ENCODE measurements around the gene UBE2K.
"Not testable (repeated sequence)": the region's sequence is repeated elsewhere in the genome, so short reads cannot be mapped to it uniquely, and the experiment has no call there.

The UBE2K gene

GRCh38 chr4:39802005-39802404, 104.1 kb downstream of the UBE2K start:
- no peak for DNase-seq (ENCODE audit: low read depth)

DNA sequence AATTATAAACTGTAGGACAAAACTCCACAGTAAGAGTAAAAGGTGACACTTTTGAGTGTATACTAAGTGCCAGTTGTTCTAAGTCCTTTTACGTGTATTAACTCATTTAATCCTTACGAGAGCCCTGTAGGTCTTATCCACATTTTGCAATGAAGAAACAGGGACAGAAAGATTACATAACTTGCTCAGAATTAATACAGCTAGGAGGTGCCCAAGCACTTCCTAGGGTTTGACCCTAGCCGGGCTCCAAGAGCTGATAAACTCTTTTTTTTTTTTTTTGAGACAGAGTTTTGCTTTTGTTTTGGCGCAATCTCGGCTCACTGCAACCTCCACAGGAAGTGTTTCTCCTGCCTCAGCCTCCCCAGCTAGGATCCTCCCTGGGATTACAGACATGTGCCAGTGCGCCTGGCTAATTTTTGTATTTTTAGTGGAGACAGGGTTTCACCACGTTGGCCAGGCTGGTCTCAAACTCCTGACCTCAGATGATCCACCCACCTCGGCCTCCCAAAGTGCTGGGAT, 110.4 kb downstream of the UBE2K start:
- no peak for DNase-seq (ENCODE audit: low read depth)

DNA sequence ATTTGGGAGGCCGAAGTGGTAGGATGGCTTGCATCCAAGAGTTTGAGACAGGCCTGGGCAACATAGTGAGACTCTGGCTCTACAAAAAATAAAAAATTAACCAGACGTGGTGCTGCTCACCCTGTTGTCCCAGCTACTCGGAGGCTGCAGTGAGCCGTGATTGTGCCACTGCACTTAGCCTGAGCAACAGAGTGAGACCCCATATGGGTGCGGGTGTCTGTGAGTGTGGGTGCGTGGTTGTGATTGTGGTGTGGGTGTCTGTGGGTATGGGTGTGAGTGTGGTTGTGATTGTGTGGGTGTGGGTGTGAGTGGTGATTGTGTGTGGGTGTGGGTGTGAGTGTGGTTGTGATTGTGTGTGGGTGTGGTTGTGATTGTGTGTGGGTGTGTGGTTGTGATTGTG, 114.6 kb downstream of the UBE2K start:
- DNase-seq (ENCODE audit: low read depth) = no peak

- not testable (repeated sequence) for DNase-seq (ENCODE audit: low read depth)
Observed at GRCh38 chr4:39813033-39813432, 115.1 kb downstream of the UBE2K start.

DNA sequence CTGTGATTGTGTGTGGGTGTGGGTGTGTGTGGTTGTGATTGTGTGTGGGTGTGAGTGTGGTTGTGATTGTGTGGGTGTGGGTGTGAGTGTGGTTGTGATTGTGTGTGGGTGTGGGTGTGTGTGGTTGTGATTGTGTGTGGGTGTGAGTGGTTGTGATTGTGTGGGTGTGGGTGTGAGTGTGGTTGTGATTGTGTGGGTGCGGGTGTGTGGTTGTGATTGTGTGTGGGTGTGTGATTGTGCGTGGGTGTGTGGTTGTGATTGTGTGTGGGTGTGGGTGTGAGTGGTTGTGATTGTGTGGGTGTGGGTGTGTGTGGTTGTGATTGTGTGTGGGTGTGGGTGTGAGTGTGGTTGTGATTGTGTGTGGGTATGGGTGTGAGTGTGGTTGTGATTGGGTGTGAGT, 115.8 kb downstream of the UBE2K start:
- DNase-seq (ENCODE audit: low read depth) = not testable (repeated sequence)

DNA sequence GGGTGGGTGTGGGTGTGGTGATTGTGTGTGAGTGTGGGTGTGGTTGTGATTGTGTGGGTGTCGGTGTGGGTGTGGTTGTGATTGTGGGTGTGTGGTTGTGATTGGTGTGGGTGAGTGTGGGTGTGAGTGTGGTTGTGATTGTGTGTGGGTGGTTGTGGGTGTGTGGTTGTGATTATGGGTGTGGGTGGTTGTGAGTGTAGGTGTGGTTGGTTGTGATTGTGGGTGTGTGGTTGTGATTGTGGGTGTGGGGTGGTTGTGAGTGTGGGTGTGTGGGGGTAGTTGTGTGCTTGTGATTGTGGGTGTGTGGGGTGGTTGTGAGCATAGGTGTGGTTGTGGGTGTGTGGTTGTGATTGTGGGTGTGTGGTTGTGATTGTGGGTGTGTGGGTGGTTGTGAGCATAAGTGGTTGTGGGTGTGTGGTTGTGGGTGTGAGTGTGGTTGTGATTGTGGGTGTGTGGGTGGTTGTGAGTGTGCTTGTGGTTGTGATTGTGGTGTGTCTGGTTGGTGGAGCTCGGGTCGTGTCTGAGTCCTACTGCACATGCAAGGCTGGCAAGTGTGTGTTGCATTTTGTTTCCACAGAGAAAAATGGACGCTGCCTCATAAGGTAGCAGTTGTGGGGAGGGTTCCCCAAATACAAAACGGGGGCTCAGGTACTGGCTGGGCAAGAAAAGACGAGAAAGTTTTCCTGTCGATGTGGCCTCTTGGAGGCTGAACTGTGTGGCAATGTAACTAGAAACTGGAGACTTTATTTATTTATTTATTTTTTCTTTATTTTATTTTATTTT, 116.7 kb downstream of the UBE2K start:
- no peak for DNase-seq (ENCODE audit: low read depth)

GRCh38 chr4:39818646-39819045, 120.7 kb downstream of the UBE2K start:
- DNase-seq (ENCODE audit: low read depth) = no peak

GRCh38 chr4:39820186-39820585, 122.2 kb downstream of the UBE2K start:
- no peak for DNase-seq (ENCODE audit: low read depth)

DNA sequence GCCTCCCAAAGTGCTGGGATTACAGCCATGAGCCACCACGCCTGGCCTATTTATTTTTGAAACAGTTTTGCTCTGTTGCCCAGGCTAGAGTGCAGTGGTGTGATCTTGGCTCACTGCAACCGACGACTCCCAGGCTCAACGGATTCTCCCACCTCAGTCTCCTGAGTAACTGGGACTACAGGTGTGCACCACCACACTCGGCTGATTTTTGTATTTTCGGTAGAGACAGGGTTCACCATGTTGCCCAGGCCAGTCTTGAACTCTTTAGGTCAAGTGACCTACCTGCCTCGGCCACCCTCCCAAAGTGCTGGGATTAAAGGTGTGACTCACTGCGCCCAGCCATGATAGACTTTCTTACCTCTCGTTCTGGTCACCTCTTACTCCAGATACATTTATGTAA, 124.0 kb downstream of the UBE2K start:
- DNase-seq (ENCODE audit: low read depth) = no peak

- DNase-seq (ENCODE audit: low read depth) = no peak
Observed at GRCh38 chr4:39822662-39823061, 124.7 kb downstream of the UBE2K start.

DNA sequence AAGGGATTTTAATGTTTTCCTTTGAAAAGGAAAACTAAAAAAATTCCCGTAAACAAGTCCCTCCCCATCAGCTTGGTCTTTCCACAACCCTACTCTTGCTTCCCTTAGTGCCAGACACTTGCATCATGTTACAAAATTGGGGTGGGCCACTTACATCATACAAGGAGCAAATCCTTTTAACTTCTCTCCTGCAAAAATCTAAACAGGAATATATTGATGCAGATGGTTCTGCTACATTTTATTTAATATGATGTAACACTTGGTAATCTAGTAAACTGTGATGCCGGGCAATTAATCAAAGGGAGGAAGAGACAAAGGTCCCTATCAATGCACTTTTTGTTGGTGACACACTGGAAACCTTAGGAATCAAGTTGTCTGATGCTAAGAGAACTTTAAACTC, 125.3 kb downstream of the UBE2K start:
- DNase-seq (ENCODE audit: low read depth) = no peak

- no peak for DNase-seq (ENCODE audit: low read depth)
Observed at GRCh38 chr4:39825090-39825489, 127.2 kb downstream of the UBE2K start.

DNA sequence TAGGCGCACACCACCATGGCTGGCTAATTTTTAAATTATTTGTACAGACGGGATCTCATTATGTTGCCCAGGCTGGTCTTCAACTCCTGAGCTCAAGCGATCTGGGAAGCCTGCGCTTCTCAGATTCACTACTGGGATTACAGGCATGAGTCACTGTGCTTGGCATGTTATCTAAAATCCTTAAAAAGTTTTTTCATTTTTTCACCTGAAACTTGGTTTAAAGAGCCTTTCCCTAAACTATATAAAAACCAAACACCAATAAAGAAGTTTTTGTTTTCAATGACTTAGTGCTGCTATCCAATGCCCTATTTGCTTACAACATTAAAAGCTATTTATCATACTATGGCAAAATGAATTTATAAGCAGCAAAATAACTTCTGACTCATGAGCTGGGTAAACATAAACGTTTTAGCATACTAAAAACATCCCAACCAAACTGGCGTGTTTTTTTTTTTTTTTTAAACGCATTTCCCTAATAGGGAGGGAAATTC, 127.8 kb downstream of the UBE2K start:
- no peak for DNase-seq (ENCODE audit: low read depth)

All from stimulated activated CD8-positive, alpha-beta memory T cell treated with anti-CD3 and anti-CD28 coated beads, Interleukin-12 subunit alpha, Interleukin-12 subunit beta, amount 100 ng/mL, for 1 hour (primary cell).